ENCODE measurements around the gene RAP1B. TPM values are rescaled to one million over a fixed set of nuclear protein-coding genes. Genes with fewer than 3 reads are reported as not detected.
"Not testable (repeated sequence)": the region's sequence is repeated elsewhere in the genome, so short reads cannot be mapped to it uniquely, and the experiment has no call there.

RAP1B gene
- total RNA-seq, 2 experiments from 2014 or later = 256 to 261 TPM

- no peak overlapping the region for H3K4me3 ChIP-seq (ENCODE audit: low read length)
- no peak for TF ChIP-seq CTCF (IDR thresholded peaks at IDR 0.05)
- CTCF ChIA-PET = interaction anchor here (1.0 kb wide), 1 partner anchor 43 kb away, joined by 3 read pairs; no protein-coding TSS in a partner anchor
- POLR2A ChIA-PET = interaction anchor here (0.8 to 1.9 kb wide), 9 partner anchors 12 to 135 kb away, joined by 3 to 17 read pairs (median 6); partner anchors contain the start of genes MDM2, NUP107 and RAP1B
- Mint-ChIP-seq H3K4me1 (ENCODE audit: low read depth) (peaks cover 56% of the 10 kb centered on the region), H3K27me3 (no peaks in the 10 kb centered on the region), H3K9me3 (no peaks in the 10 kb centered on the region), H3K27ac (peak overlapping the region; percentile 77), H3K36me3 (ENCODE audit: low read depth) (peaks cover 3% of the 10 kb centered on the region), H3K4me3 (peak overlapping the region; percentile 70)
- intact Hi-C loops (cut with DNase I, micrococcal nuclease) = loop anchor here in 1 of 2 experiments (2.0 to 10.0 kb wide), 3 partner anchors 37 to 310 kb away; partner anchors contain the start of gene RAP1B
- no peak overlapping the region for H3K27ac ChIP-seq (ENCODE audit: low read depth in 1 of 2, low read length in 2 of 2)
- no peak for DNase-seq
- H3K27me3 ChIP-seq (ENCODE audit: control insufficient read depth in 1 of 2, insufficient read depth in 2 of 2, low read length in 2 of 2) = no peaks in the 10 kb centered on the region
- H3K9me3 ChIP-seq (ENCODE audit: control insufficient read depth in 1 of 2, insufficient read depth in 1 of 2, low read length in 2 of 2) = peaks cover 0 to 3% of the 10 kb centered on the region in 2 experiments
- no peaks in the 10 kb centered on the region for H3K36me3 ChIP-seq (ENCODE audit: insufficient read depth, low read length)
- no peak for ATAC-seq (ENCODE audit: poor library complexity)
- peaks cover 29% of the 10 kb centered on the region for H3K4me1 ChIP-seq (ENCODE audit: insufficient read depth, low read length)
These were observed 63.7 kb downstream of the RAP1B start for GRCh38 chr12:68674376-68674775.

- peak overlapping the region; percentile 26 to 45 for H3K27ac ChIP-seq (ENCODE audit: low read depth in 1 of 2, low read length in 2 of 2)
- H3K36me3 ChIP-seq (ENCODE audit: insufficient read depth, low read length) = no peaks in the 10 kb centered on the region
- intact Hi-C loops (cut with DNase I, micrococcal nuclease) = loop anchor here (2.0 to 10.0 kb wide), 5 partner anchors 63 to 310 kb away; partner anchors contain the start of gene RAP1B (in 2 of the 2)
- ChIA-PET CTCF (interaction anchor here (0.7 to 1.0 kb wide), 3 partner anchors 14 to 44 kb away, joined by 3 read pairs; no protein-coding TSS in a partner anchor), POLR2A (interaction anchor here (0.6 to 1.9 kb wide), 15 partner anchors 10 to 527 kb away, joined by 3 to 17 read pairs (median 6); partner anchors contain the start of genes MDM2, NUP107, RAP1B and SLC35E3)
- Mint-ChIP-seq H3K4me3 (peak overlapping the region; percentile 60), H3K9me3 (no peaks in the 10 kb centered on the region), H3K36me3 (ENCODE audit: low read depth) (peaks cover 3% of the 10 kb centered on the region), H3K4me1 (ENCODE audit: low read depth) (peaks cover 59% of the 10 kb centered on the region), H3K27me3 (no peaks in the 10 kb centered on the region), H3K27ac (peak overlapping the region; percentile 77)
- H3K9me3 ChIP-seq (ENCODE audit: control insufficient read depth in 1 of 2, insufficient read depth in 1 of 2, low read length in 2 of 2) = no peaks in the 10 kb centered on the region
- peak; percentile 98 for ATAC-seq (ENCODE audit: poor library complexity)
- peaks cover 29% of the 10 kb centered on the region for H3K4me1 ChIP-seq (ENCODE audit: insufficient read depth, low read length)
- TF ChIP-seq CTCF (IDR thresholded peaks at IDR 0.05) = no peak
- DNase-seq = peak; percentile 37 to 91 (median 75)
- H3K27me3 ChIP-seq (ENCODE audit: control insufficient read depth in 1 of 2, insufficient read depth in 2 of 2, low read length in 2 of 2) = no peaks in the 10 kb centered on the region
- H3K4me3 ChIP-seq (ENCODE audit: low read length) = peak overlapping the region; percentile 2
These were observed 64.6 kb downstream of the RAP1B start for GRCh38 chr12:68675101-68675842.

GRCh38 chr12:68676854-68677253 lies 66.2 kb downstream of the RAP1B start:
- H3K36me3 ChIP-seq (ENCODE audit: insufficient read depth, low read length); H3K9me3 Mint-ChIP-seq; H3K36me3 Mint-ChIP-seq (ENCODE audit: low read depth); H3K9me3 ChIP-seq (ENCODE audit: control insufficient read depth in 1 of 2, insufficient read depth in 1 of 2, low read length in 2 of 2); H3K27ac ChIP-seq (ENCODE audit: low read depth in 1 of 2, low read length in 2 of 2); H3K27me3 ChIP-seq (ENCODE audit: control insufficient read depth in 1 of 2, insufficient read depth in 2 of 2, low read length in 2 of 2); DNase-seq; ATAC-seq (ENCODE audit: poor library complexity); H3K27me3 Mint-ChIP-seq; CTCF ChIA-PET; H3K4me3 Mint-ChIP-seq; H3K4me3 ChIP-seq (ENCODE audit: low read length): not testable (repeated sequence)
- Mint-ChIP-seq H3K27ac (peak overlapping the region; percentile 77), H3K4me1 (ENCODE audit: low read depth) (peaks cover 49% of the 10 kb centered on the region)
- H3K4me1 ChIP-seq (ENCODE audit: insufficient read depth, low read length) = peaks cover 29% of the 10 kb centered on the region
- intact Hi-C loops (cut with DNase I, micrococcal nuclease) = loop anchor here (5.0 to 10.0 kb wide), 4 partner anchors 65 to 312 kb away; partner anchors contain the start of gene RAP1B (in 1 of the 2)
- POLR2A ChIA-PET = interaction anchor here (0.7 to 1.9 kb wide), 2 partner anchors 8 to 22 kb away, joined by 3 to 9 read pairs; no protein-coding TSS in a partner anchor
